ENCODE data around the gene SCAF1.
"Not testable (repeated sequence)": the region's sequence is repeated elsewhere in the genome, so short reads cannot be mapped to it uniquely, and the experiment has no call there.

The SCAF1 gene

GRCh38 chr19:49631014-49631588 is 10.9 kb upstream of the SCAF1 start:
- POLR2A ChIA-PET, result interaction anchor here (0.6 kb wide), 1 partner anchor 134 kb away, joined by 3 read pairs; no protein-coding TSS in a partner anchor
- no peak for DNase-seq
- Histone ChIP-seq H3K27ac (ENCODE audit: insufficient read depth in 1 of 2, low read depth in 1 of 2, low read length in 2 of 2, poor library complexity in 1 of 2, severe bottlenecking in 2 of 2) (no peak overlapping the region), H3K9me3 (ENCODE audit: control extremely low read depth in 1 of 5, control insufficient read depth in 4 of 5, insufficient read depth in 2 of 5, low read depth in 1 of 5, low read length in 4 of 5) (no peaks in the 10 kb centered on the region), H3K4me1 (ENCODE audit: control extremely low read depth in 1 of 4, control insufficient read depth in 4 of 4, insufficient read depth in 4 of 4, low read length in 3 of 4) (peaks cover 0 to 4% (median 0%) of the 10 kb centered on the region in 4 experiments), H3K27me3 (replicated peaks in 2 of 5; ENCODE audit: control insufficient read depth in 4 of 5, insufficient read depth in 5 of 5, low read length in 4 of 5) (no peaks in the 10 kb centered on the region), H3K4me3 (ENCODE audit: control insufficient read depth in 1 of 7, extremely low read depth in 1 of 7, insufficient read depth in 4 of 7, low read depth in 2 of 7, low read length in 6 of 7) (no peak overlapping the region), H3K36me3 (ENCODE audit: control insufficient read depth in 4 of 4, insufficient read depth in 4 of 4, low read length in 3 of 4) (peaks cover 0 to 28% (median 11%) of the 10 kb centered on the region in 4 experiments)
- 81% methylated on average over 6 of the region's 9 CpGs for WGBS (ENCODE audit: insufficient coverage)
- CTCF ChIA-PET, result interaction anchor here (0.6 to 1.2 kb wide), 2 partner anchors 178 to 298 kb away, joined by 3 read pairs; no protein-coding TSS in a partner anchor

- H3K9me3 ChIP-seq (ENCODE audit: control extremely low read depth in 1 of 5, control insufficient read depth in 4 of 5, insufficient read depth in 2 of 5, low read depth in 1 of 5, low read length in 4 of 5), result no peaks in the 10 kb centered on the region
- no peaks in the 10 kb centered on the region for H3K27me3 ChIP-seq (replicated peaks in 2 of 5; ENCODE audit: control insufficient read depth in 4 of 5, insufficient read depth in 5 of 5, low read length in 4 of 5)
- WGBS (ENCODE audit: insufficient coverage), result 98% methylated on average over 14 of the region's 19 CpGs
- H3K4me1 ChIP-seq (ENCODE audit: control extremely low read depth in 1 of 4, control insufficient read depth in 4 of 4, insufficient read depth in 4 of 4, low read length in 3 of 4), result peaks cover 0 to 4% (median 0%) of the 10 kb centered on the region in 4 experiments
- H3K36me3 ChIP-seq (ENCODE audit: control insufficient read depth in 4 of 4, insufficient read depth in 4 of 4, low read length in 3 of 4), result peaks cover 0 to 23% (median 8%) of the 10 kb centered on the region in 4 experiments
- CTCF ChIA-PET, result interaction anchor here (0.6 to 1.2 kb wide), 2 partner anchors 178 to 298 kb away, joined by 3 read pairs; no protein-coding TSS in a partner anchor
- H3K4me3 ChIP-seq (ENCODE audit: control insufficient read depth in 1 of 7, extremely low read depth in 1 of 7, insufficient read depth in 4 of 7, low read depth in 2 of 7, low read length in 6 of 7), result no peak overlapping the region
- no peak for DNase-seq
- H3K27ac ChIP-seq (ENCODE audit: insufficient read depth in 1 of 2, low read depth in 1 of 2, low read length in 2 of 2, poor library complexity in 1 of 2, severe bottlenecking in 2 of 2), result no peak overlapping the region
- POLR2A ChIA-PET, result no interaction called here
These were observed 10.3 kb upstream of the SCAF1 start for GRCh38 chr19:49631610-49632192.

GRCh38 chr19:49632576-49632975 is 9.4 kb upstream of the SCAF1 start:
- POLR2A ChIA-PET, result interaction anchor here (0.7 kb wide), 1 partner anchor 10 kb away, joined by 4 read pairs; no protein-coding TSS in a partner anchor
- Histone ChIP-seq H3K27me3 (replicated peaks in 2 of 5; ENCODE audit: control insufficient read depth in 4 of 5, insufficient read depth in 5 of 5, low read length in 4 of 5) (no peaks in the 10 kb centered on the region), H3K27ac (ENCODE audit: insufficient read depth in 1 of 2, low read depth in 1 of 2, low read length in 2 of 2, poor library complexity in 1 of 2, severe bottlenecking in 2 of 2) (no peak overlapping the region), H3K4me1 (ENCODE audit: control extremely low read depth in 1 of 4, control insufficient read depth in 4 of 4, insufficient read depth in 4 of 4, low read length in 3 of 4) (peaks cover 0 to 4% (median 0%) of the 10 kb centered on the region in 4 experiments), H3K36me3 (ENCODE audit: control insufficient read depth in 4 of 4, insufficient read depth in 4 of 4, low read length in 3 of 4) (peaks cover 0 to 14% (median 5%) of the 10 kb centered on the region in 4 experiments), H3K4me3 (ENCODE audit: control insufficient read depth in 1 of 7, extremely low read depth in 1 of 7, insufficient read depth in 4 of 7, low read depth in 2 of 7, low read length in 6 of 7) (no peak overlapping the region), H3K9me3 (ENCODE audit: control extremely low read depth in 1 of 5, control insufficient read depth in 4 of 5, insufficient read depth in 2 of 5, low read depth in 1 of 5, low read length in 4 of 5) (no peaks in the 10 kb centered on the region)
- CTCF ChIA-PET, result no interaction called here
- WGBS (ENCODE audit: insufficient coverage), result 100% methylated on average over 1 of the region's 5 CpGs
- DNase-seq, result no peak

- H3K36me3 ChIP-seq (ENCODE audit: control insufficient read depth in 4 of 4, insufficient read depth in 4 of 4, low read length in 3 of 4); POLR2A ChIA-PET; H3K27me3 ChIP-seq (replicated peaks in 2 of 5; ENCODE audit: control insufficient read depth in 4 of 5, insufficient read depth in 5 of 5, low read length in 4 of 5); CTCF ChIA-PET; H3K27ac ChIP-seq (ENCODE audit: insufficient read depth in 1 of 2, low read depth in 1 of 2, low read length in 2 of 2, poor library complexity in 1 of 2, severe bottlenecking in 2 of 2); H3K9me3 ChIP-seq (ENCODE audit: control extremely low read depth in 1 of 5, control insufficient read depth in 4 of 5, insufficient read depth in 2 of 5, low read depth in 1 of 5, low read length in 4 of 5); DNase-seq; H3K4me3 ChIP-seq (ENCODE audit: control insufficient read depth in 1 of 7, extremely low read depth in 1 of 7, insufficient read depth in 4 of 7, low read depth in 2 of 7, low read length in 6 of 7): not testable (repeated sequence)
- H3K4me1 ChIP-seq (ENCODE audit: control extremely low read depth in 1 of 4, control insufficient read depth in 4 of 4, insufficient read depth in 4 of 4, low read length in 3 of 4), result peaks cover 0 to 11% (median 6%) of the 10 kb centered on the region in 4 experiments
- WGBS (ENCODE audit: insufficient coverage), result 91% methylated on average over 8 of the region's 9 CpGs
These were observed 8.7 kb upstream of the SCAF1 start for GRCh38 chr19:49633273-49633672.

- WGBS (ENCODE audit: insufficient coverage), result 69% methylated on average over 10 of the region's 24 CpGs
- ChIA-PET CTCF (no interaction called here), POLR2A (no interaction called here)
- H3K4me1 ChIP-seq (ENCODE audit: control extremely low read depth in 1 of 4, control insufficient read depth in 4 of 4, insufficient read depth in 4 of 4, low read length in 3 of 4), result peaks cover 0 to 26% (median 21%) of the 10 kb centered on the region in 4 experiments
- no peak overlapping the region for H3K27ac ChIP-seq (ENCODE audit: insufficient read depth in 1 of 2, low read depth in 1 of 2, low read length in 2 of 2, poor library complexity in 1 of 2, severe bottlenecking in 2 of 2)
- H3K9me3 ChIP-seq (ENCODE audit: control extremely low read depth in 1 of 5, control insufficient read depth in 4 of 5, insufficient read depth in 2 of 5, low read depth in 1 of 5, low read length in 4 of 5), result no peaks in the 10 kb centered on the region
- peak in 1 of 3 donors; percentile 22 for DNase-seq
- no peaks in the 10 kb centered on the region for H3K27me3 ChIP-seq (replicated peaks in 2 of 5; ENCODE audit: control insufficient read depth in 4 of 5, insufficient read depth in 5 of 5, low read length in 4 of 5)
- H3K36me3 ChIP-seq (ENCODE audit: control insufficient read depth in 4 of 4, insufficient read depth in 4 of 4, low read length in 3 of 4), result no peaks in the 10 kb centered on the region
- no peak overlapping the region for H3K4me3 ChIP-seq (ENCODE audit: control insufficient read depth in 1 of 7, extremely low read depth in 1 of 7, insufficient read depth in 4 of 7, low read depth in 2 of 7, low read length in 6 of 7)
These were observed 6.3 kb upstream of the SCAF1 start for GRCh38 chr19:49635530-49636232.

GRCh38 chr19:49636233-49636932 is 5.6 kb upstream of the SCAF1 start:
- no peaks in the 10 kb centered on the region for H3K27me3 ChIP-seq (replicated peaks in 2 of 5; ENCODE audit: control insufficient read depth in 4 of 5, insufficient read depth in 5 of 5, low read length in 4 of 5)
- DNase-seq, result no peak
- 79% methylated on average over 25 of the region's 30 CpGs for WGBS (ENCODE audit: insufficient coverage)
- no peak overlapping the region for H3K27ac ChIP-seq (ENCODE audit: insufficient read depth in 1 of 2, low read depth in 1 of 2, low read length in 2 of 2, poor library complexity in 1 of 2, severe bottlenecking in 2 of 2)
- CTCF ChIA-PET, result no interaction called here
- peaks cover 2 to 29% (median 26%) of the 10 kb centered on the region in 4 experiments for H3K4me1 ChIP-seq (ENCODE audit: control extremely low read depth in 1 of 4, control insufficient read depth in 4 of 4, insufficient read depth in 4 of 4, low read length in 3 of 4)
- no peaks in the 10 kb centered on the region for H3K9me3 ChIP-seq (ENCODE audit: control extremely low read depth in 1 of 5, control insufficient read depth in 4 of 5, insufficient read depth in 2 of 5, low read depth in 1 of 5, low read length in 4 of 5)
- POLR2A ChIA-PET, result no interaction called here
- H3K4me3 ChIP-seq (ENCODE audit: control insufficient read depth in 1 of 7, extremely low read depth in 1 of 7, insufficient read depth in 4 of 7, low read depth in 2 of 7, low read length in 6 of 7), result no peak overlapping the region
- no peaks in the 10 kb centered on the region for H3K36me3 ChIP-seq (ENCODE audit: control insufficient read depth in 4 of 4, insufficient read depth in 4 of 4, low read length in 3 of 4)
